Mucosa of rectum (tissue), 2 donors: ENCODE results near the gene CLDND1.
A peak's percentile ranks its signal among the peaks of the same experiment; 100 is the strongest.
"Not testable (repeated sequence)": the region's sequence is repeated elsewhere in the genome, so short reads cannot be mapped to it uniquely, and the experiment has no call there.

Source experiments
- H3K27ac ChIP-seq, 2 donors: one replicate each; pipeline ENCODE4 v1.7.0; 2013; ENCODE audit warnings: inconsistent platforms in 2 of 2, low read depth in 2 of 2, low read length in 2 of 2
- H3K27me3 ChIP-seq, 2 donors: one replicate each; pipeline ENCODE4 v1.7.0; 2013; ENCODE audit warnings: low read length in 2 of 2; ENCODE audit not compliant: control insufficient read depth in 2 of 2, insufficient read depth in 2 of 2
- H3K36me3 ChIP-seq, 2 donors: one replicate each; pipeline ENCODE4 v1.7.0; 2013; ENCODE audit warnings: low read length in 2 of 2; ENCODE audit not compliant: control insufficient read depth in 2 of 2, insufficient read depth in 2 of 2
- H3K4me1 ChIP-seq, 2 donors: one replicate each; pipeline ENCODE4 v1.7.0; 2013; ENCODE audit warnings: low read length in 2 of 2, mild to moderate bottlenecking in 1 of 2; ENCODE audit not compliant: control insufficient read depth in 2 of 2, insufficient read depth in 2 of 2
- H3K4me3 ChIP-seq, 2 donors: one replicate each; pipeline ENCODE4 v1.7.0; 2013; ENCODE audit warnings: low read length in 2 of 2
- H3K9ac ChIP-seq, 2 donors: one replicate each; pipeline ENCODE4 v1.7.0; 2013; ENCODE audit warnings: low read length in 2 of 2, low read depth in 1 of 2, mild to moderate bottlenecking in 1 of 2
- H3K9me3 ChIP-seq, 2 donors: one replicate each; pipeline ENCODE4 v1.7.0; 2013; ENCODE audit warnings: low read length in 2 of 2; ENCODE audit not compliant: control insufficient read depth in 2 of 2
- donor health status: healthy.
- donor health status: Normal muscosa, but diverticular disease.

CLDND1 gene

GRCh38 chr3:98559769-98560168, 37.1 kb upstream of the CLDND1 start:
- not testable (repeated sequence) for H3K4me3 ChIP-seq, H3K27me3 ChIP-seq, H3K36me3 ChIP-seq, H3K4me1 ChIP-seq, H3K9ac ChIP-seq, H3K27ac ChIP-seq, H3K9me3 ChIP-seq

- Histone ChIP-seq H3K27ac (peak overlapping the region in 1 of 2 donors; percentile 78), H3K9me3 (no peaks in the 10 kb centered on the region), H3K9ac (no peak overlapping the region), H3K27me3 (no peaks in the 10 kb centered on the region), H3K4me1 (no peaks in the 10 kb centered on the region), H3K4me3 (no peak overlapping the region), H3K36me3 (no peaks in the 10 kb centered on the region)
These were observed 35.6 kb upstream of the CLDND1 start for GRCh38 chr3:98558100-98558827.

GRCh38 chr3:98557324-98558010, 34.8 kb upstream of the CLDND1 start:
- no peaks in the 10 kb centered on the region for H3K27me3 ChIP-seq
- no peaks in the 10 kb centered on the region for H3K4me1 ChIP-seq
- H3K9me3 ChIP-seq: no peaks in the 10 kb centered on the region
- no peaks in the 10 kb centered on the region for H3K36me3 ChIP-seq
- H3K9ac ChIP-seq: no peak overlapping the region
- H3K4me3 ChIP-seq: no peak overlapping the region
- peak overlapping the region; percentile 59 to 78 for H3K27ac ChIP-seq

GRCh38 chr3:98556164-98557130, 33.7 kb upstream of the CLDND1 start:
- Histone ChIP-seq H3K4me1 (peaks cover 0 to 3% of the 10 kb centered on the region in 2 donors), H3K36me3 (no peaks in the 10 kb centered on the region), H3K9ac (peak overlapping the region in 1 of 2 donors; percentile 53), H3K27me3 (no peaks in the 10 kb centered on the region), H3K4me3 (peak overlapping the region in 1 of 2 donors; percentile 3), H3K9me3 (no peaks in the 10 kb centered on the region), H3K27ac (peak overlapping the region; percentile 59 to 78)

- no peaks in the 10 kb centered on the region for H3K27me3 ChIP-seq
- no peak overlapping the region for H3K4me3 ChIP-seq
- peak overlapping the region; percentile 41 to 68 for H3K27ac ChIP-seq
- no peaks in the 10 kb centered on the region for H3K36me3 ChIP-seq
- no peaks in the 10 kb centered on the region for H3K9me3 ChIP-seq
- no peak overlapping the region for H3K9ac ChIP-seq
- H3K4me1 ChIP-seq: peaks cover 0 to 3% of the 10 kb centered on the region in 2 donors
These were observed 32.3 kb upstream of the CLDND1 start for GRCh38 chr3:98555025-98555379.

GRCh38 chr3:98554580-98554979, 31.9 kb upstream of the CLDND1 start:
- Histone ChIP-seq H3K9ac (no peak overlapping the region), H3K9me3 (no peaks in the 10 kb centered on the region), H3K27ac (peak overlapping the region; percentile 41 to 68)

GRCh38 chr3:98553753-98554152, 31.1 kb upstream of the CLDND1 start:
- Histone ChIP-seq H3K9me3 (no peaks in the 10 kb centered on the region), H3K36me3 (no peaks in the 10 kb centered on the region), H3K4me3 (no peak overlapping the region), H3K9ac (no peak overlapping the region), H3K4me1 (peaks cover 0 to 3% of the 10 kb centered on the region in 2 donors), H3K27me3 (no peaks in the 10 kb centered on the region), H3K27ac (peak overlapping the region; percentile 41 to 70)

More at GRCh38 chr3:98554580-98554979, 31.9 kb upstream of the CLDND1 start:
- Histone ChIP-seq H3K27me3 (no peaks in the 10 kb centered on the region), H3K4me3 (no peak overlapping the region), H3K4me1 (peaks cover 0 to 3% of the 10 kb centered on the region in 2 donors), H3K36me3 (no peaks in the 10 kb centered on the region)

- no peak overlapping the region for H3K4me3 ChIP-seq
- peak overlapping the region in 1 of 2 donors; percentile 56 for H3K9ac ChIP-seq
- H3K27ac ChIP-seq: peak overlapping the region; percentile 48 to 70
- H3K9me3 ChIP-seq: no peaks in the 10 kb centered on the region
- no peaks in the 10 kb centered on the region for H3K27me3 ChIP-seq
- no peaks in the 10 kb centered on the region for H3K36me3 ChIP-seq
- H3K4me1 ChIP-seq: peaks cover 0 to 3% of the 10 kb centered on the region in 2 donors
These were observed 30.4 kb upstream of the CLDND1 start for GRCh38 chr3:98553021-98553563.

GRCh38 chr3:98552232-98553020, 29.7 kb upstream of the CLDND1 start:
- H3K9me3 ChIP-seq: no peaks in the 10 kb centered on the region
- H3K9ac ChIP-seq: peak overlapping the region in 1 of 2 donors; percentile 56
- no peaks in the 10 kb centered on the region for H3K27me3 ChIP-seq
- peaks cover 0 to 3% of the 10 kb centered on the region in 2 donors for H3K4me1 ChIP-seq
- H3K36me3 ChIP-seq: no peaks in the 10 kb centered on the region
- peak overlapping the region; percentile 48 to 70 for H3K27ac ChIP-seq
- no peak overlapping the region for H3K4me3 ChIP-seq
